ENCODE data around the gene OXER1.

DNA sequence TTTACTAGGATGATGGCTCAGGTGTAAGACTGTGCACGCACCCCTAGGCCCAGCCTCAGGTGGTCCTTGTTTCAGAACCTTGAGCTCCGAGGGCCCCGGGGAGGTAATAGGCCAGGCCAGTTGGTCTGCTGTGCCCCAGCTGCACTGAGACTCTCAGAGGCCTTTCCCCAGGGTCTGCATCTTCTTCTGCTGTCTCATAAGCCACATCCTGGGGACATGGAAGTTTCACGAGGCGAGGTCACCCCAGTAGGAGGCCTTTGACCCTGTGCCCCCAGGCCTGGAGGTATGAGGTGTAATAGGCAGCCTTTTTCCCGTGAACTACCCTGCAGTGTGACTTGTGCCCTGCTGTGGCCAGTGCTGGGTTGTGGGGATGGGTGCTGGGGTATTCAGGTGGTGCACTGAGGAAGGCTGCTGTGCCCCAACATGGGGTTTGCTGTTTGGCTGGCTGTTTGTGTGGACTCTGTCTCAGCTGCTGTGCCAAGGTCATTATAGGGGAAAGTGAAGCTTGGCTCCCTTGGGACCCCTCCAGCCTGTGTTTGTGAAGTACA lies 6.9 kb downstream of the OXER1 start:
- TF ChIP-seq HDAC6 (IDR thresholded peaks at IDR 0.05; ENCODE audit: low read depth, low read length): no peak
- TF ChIP-seq SMARCE1 (IDR thresholded peaks at IDR 0.05; ENCODE audit: borderline replicate concordance): no peak
- no peak for TF ChIP-seq EP300 (IDR thresholded peaks at IDR 0.05; ENCODE audit: low read depth in 2 of 2, low read length in 2 of 2)
- no peak for TF ChIP-seq EP300 (CRISPR knock-in tag; IDR thresholded peaks at IDR 0.05; ENCODE audit: borderline replicate concordance)
